Loucy (cell line): ENCODE data around the gene NPTX1.

Experiments used
- H2AFZ ChIP-seq: fragments of 200-600 bp; sonication (generic); 2 replicates; pipeline ENCODE4 v1.6.0; 2016; ENCODE audit warnings: antibody characterized with exemption, mild to moderate bottlenecking, low read length, moderate library complexity
- H3F3A ChIP-seq: fragments of 200-600 bp; 2 replicates; pipeline ENCODE4 v1.6.0; 2016; ENCODE audit warnings: antibody characterized with exemption, low read depth, mild to moderate bottlenecking
- H3K27me3 ChIP-seq: fragments of 200-600 bp; sonication (generic); 2 replicates; pipeline ENCODE4 v1.6.1; 2014; ENCODE audit warnings: low read length, mild to moderate bottlenecking; ENCODE audit not compliant: insufficient read depth, poor library complexity, severe bottlenecking
- H3K36me3 ChIP-seq: fragments of 200-600 bp; sonication (generic); 2 replicates; pipeline ENCODE4 v1.6.1; 2016; ENCODE audit warnings: low read length; ENCODE audit not compliant: insufficient read depth
- H3K4me1 ChIP-seq: fragments of 200-600 bp; sonication (generic); 2 replicates; pipeline ENCODE4 v1.5.1; 2014; ENCODE audit warnings: low read length, mild to moderate bottlenecking; ENCODE audit not compliant: insufficient read depth, poor library complexity, severe bottlenecking
- H3K4me2 ChIP-seq: fragments of 200-600 bp; sonication (generic); 2 replicates; pipeline ENCODE4 v1.6.0; 2014; ENCODE audit warnings: antibody characterized with exemption, low read length, low read depth, mild to moderate bottlenecking; ENCODE audit not compliant: poor library complexity, severe bottlenecking
- H3K4me3 ChIP-seq: fragments of 200-600 bp; sonication (generic); 2 replicates; pipeline ENCODE4 v1.5.1; 2014; ENCODE audit warnings: low read length, mild to moderate bottlenecking, mixed read lengths; ENCODE audit not compliant: poor library complexity, severe bottlenecking
- H3K79me2 ChIP-seq: fragments of 200-600 bp; sonication (generic); 2 replicates; pipeline ENCODE4 v1.6.1; 2014; ENCODE audit warnings: low read length; ENCODE audit not compliant: insufficient read depth
- H3K9ac ChIP-seq: fragments of 200-600 bp; sonication (generic); 2 replicates; pipeline ENCODE4 v1.6.0; 2014; ENCODE audit warnings: mild to moderate bottlenecking, low read depth, low read length, moderate library complexity; ENCODE audit not compliant: poor library complexity, severe bottlenecking
- H3K9me2 ChIP-seq: fragments of 200-600 bp; sonication (generic); replicated peaks from 2 replicates; pipeline ENCODE4 v1.6.1; 2016; ENCODE audit warnings: low read depth, low read length, mixed read lengths
- H3K9me3 ChIP-seq: fragments of 200-600 bp; sonication (generic); 2 replicates; pipeline ENCODE4 v1.6.1; 2014; ENCODE audit warnings: mild to moderate bottlenecking, antibody characterized with exemption, low read length, low read depth; ENCODE audit not compliant: insufficient read depth
- H4K20me1 ChIP-seq: fragments of 200-600 bp; sonication (generic); 2 replicates; pipeline ENCODE4 v1.6.0; 2014; ENCODE audit warnings: antibody characterized with exemption, low read length, mild to moderate bottlenecking; ENCODE audit not compliant: insufficient read depth, poor library complexity, severe bottlenecking
- EZH2phosphoT487 ChIP-seq: fragments of 200-600 bp; IDR thresholded peaks from 2 replicates; pipeline ENCODE4 v1.6.1; 2018; ENCODE audit warnings: antibody characterized with exemption, mild to moderate bottlenecking, moderate library complexity, borderline replicate concordance
- TF ChIP-seq, protein P1 (sequence below): fragments of 200-600 bp; sonication (generic); conservative IDR thresholded peaks from 2 replicates; pipeline ENCODE4 v1.5.1; 2014; ENCODE audit warnings: mild to moderate bottlenecking, antibody characterized with exemption, low read length

The NPTX1 gene

DNA sequence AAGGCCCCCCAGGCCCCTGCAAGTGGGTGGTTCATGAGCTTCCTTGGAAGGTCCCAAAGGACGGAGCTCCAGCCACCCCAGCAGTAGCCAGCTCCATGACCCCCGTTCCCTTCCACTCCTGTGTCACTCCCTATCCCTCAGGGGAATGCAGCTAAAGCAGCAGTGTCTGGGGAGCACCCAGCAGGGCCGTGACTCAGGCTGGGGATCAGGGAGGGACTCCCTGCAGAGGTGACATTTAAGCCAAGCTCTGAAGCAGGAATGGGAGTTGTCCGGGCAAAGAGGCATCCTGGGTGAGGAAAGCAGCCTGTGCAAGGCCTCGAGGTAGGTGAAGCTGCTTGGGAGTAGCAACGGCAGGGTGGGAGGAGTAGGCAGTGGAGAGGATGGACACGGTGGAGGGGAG, 11.1 kb upstream of the NPTX1 start:
- Histone ChIP-seq H4K20me1 (no peaks in the 10 kb centered on the region), H3K9me3 (no peaks in the 10 kb centered on the region), H3K79me2 (no peaks in the 10 kb centered on the region), H3K9ac (no peak overlapping the region), H3K9me2 (no peaks in the 10 kb centered on the region), H2AFZ (no peak overlapping the region), H3F3A (no peaks in the 10 kb centered on the region), H3K36me3 (no peaks in the 10 kb centered on the region), H3K4me2 (no peak overlapping the region), H3K27me3 (no peaks in the 10 kb centered on the region), H3K4me1 (peaks cover 7% of the 10 kb centered on the region), H3K4me3 (no peak overlapping the region)
- no peak for TF ChIP-seq EZH2phosphoT487
- TF ChIP-seq, protein P1, sequence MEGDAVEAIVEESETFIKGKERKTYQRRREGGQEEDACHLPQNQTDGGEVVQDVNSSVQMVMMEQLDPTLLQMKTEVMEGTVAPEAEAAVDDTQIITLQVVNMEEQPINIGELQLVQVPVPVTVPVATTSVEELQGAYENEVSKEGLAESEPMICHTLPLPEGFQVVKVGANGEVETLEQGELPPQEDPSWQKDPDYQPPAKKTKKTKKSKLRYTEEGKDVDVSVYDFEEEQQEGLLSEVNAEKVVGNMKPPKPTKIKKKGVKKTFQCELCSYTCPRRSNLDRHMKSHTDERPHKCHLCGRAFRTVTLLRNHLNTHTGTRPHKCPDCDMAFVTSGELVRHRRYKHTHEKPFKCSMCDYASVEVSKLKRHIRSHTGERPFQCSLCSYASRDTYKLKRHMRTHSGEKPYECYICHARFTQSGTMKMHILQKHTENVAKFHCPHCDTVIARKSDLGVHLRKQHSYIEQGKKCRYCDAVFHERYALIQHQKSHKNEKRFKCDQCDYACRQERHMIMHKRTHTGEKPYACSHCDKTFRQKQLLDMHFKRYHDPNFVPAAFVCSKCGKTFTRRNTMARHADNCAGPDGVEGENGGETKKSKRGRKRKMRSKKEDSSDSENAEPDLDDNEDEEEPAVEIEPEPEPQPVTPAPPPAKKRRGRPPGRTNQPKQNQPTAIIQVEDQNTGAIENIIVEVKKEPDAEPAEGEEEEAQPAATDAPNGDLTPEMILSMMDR = no peak

DNA sequence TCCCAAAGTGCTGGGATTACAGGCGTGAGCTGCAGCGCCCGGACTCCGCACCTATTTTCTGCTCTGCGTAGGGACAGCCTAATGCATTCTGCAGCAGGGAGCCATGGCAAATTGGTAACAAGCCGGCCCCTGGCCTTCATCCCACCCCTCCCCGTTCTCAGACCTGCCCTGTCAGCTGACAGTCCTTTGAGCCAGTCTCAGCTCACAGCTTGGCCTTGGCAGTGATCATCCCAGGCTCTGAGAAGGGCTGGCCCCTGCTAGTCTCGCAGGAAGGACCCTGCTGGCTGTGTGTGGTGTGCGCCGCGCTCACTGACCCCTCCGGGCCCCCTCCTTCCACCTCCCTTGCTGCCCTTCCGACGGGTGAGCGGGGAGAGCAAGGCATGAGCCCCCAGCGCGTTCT, 10.3 kb upstream of the NPTX1 start:
- Histone ChIP-seq H3K4me2 (no peak overlapping the region), H3K36me3 (no peaks in the 10 kb centered on the region), H3K4me1 (peaks cover 7% of the 10 kb centered on the region)

DNA sequence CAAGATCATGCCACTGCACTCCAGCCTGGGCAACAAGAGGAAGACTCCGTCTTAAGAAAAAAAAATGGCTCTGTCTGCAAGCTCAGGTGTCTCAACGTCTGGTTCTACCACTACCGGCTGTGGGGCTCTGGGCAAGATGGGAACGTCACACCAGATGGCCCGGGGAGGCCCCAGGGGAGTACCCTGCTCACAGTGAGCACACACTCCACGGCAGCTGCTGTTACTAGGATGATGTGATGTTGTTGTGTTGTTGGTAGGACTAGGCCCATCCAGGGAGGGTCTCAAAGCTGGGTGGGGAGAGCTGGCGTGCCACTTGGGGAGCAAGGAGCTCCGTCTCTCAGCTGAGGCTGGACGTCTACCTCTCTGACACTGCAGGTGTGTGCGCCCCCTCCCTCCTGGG, 9.4 kb upstream of the NPTX1 start:
- H3K4me1 ChIP-seq = peaks cover 7% of the 10 kb centered on the region
- peak overlapping the region; percentile 42 for H3K9ac ChIP-seq

More for the DNA sequence above, 10.3 kb upstream of the NPTX1 start:
- Histone ChIP-seq H3F3A (no peaks in the 10 kb centered on the region), H3K27me3 (no peaks in the 10 kb centered on the region), H3K4me3 (no peak overlapping the region), H3K9ac (no peak overlapping the region), H3K9me2 (no peaks in the 10 kb centered on the region), H3K9me3 (no peaks in the 10 kb centered on the region), H4K20me1 (no peaks in the 10 kb centered on the region), H2AFZ (no peak overlapping the region), H3K79me2 (no peaks in the 10 kb centered on the region)
- TF ChIP-seq EZH2phosphoT487 = no peak

More for the DNA sequence above, 9.4 kb upstream of the NPTX1 start:
- Histone ChIP-seq H3K27me3 (no peaks in the 10 kb centered on the region), H3K36me3 (no peaks in the 10 kb centered on the region), H3K79me2 (no peaks in the 10 kb centered on the region), H2AFZ (no peak overlapping the region), H3K9me3 (no peaks in the 10 kb centered on the region), H3K4me2 (no peak overlapping the region), H3K4me3 (no peak overlapping the region), H3K9me2 (no peaks in the 10 kb centered on the region), H4K20me1 (no peaks in the 10 kb centered on the region), H3F3A (no peaks in the 10 kb centered on the region)
- TF ChIP-seq, protein P1 = no peak
- no peak for TF ChIP-seq EZH2phosphoT487
